AG09309 (cell line): ENCODE measurements around the gene ATP11C.
"Not testable (repeated sequence)": the region's sequence is repeated elsewhere in the genome, so short reads cannot be mapped to it uniquely, and the experiment has no call there.

ENCODE experiments used
- DNase-seq: peaks from one replicate; pipeline ENCODE4 v3.0.0-alpha.2; 2010; ENCODE audit warnings: low read depth
- H3K4me3 ChIP-seq: 2 replicates; pipeline ENCODE4 v1.5.1; 2011; ENCODE audit warnings: mild to moderate bottlenecking, low read depth, low read length, moderate library complexity; ENCODE audit not compliant: control insufficient read depth
- TF ChIP-seq, protein P1 (sequence below): IDR thresholded peaks from 2 replicates; pipeline ENCODE4 v1.5.1; 2011; ENCODE audit warnings: mild to moderate bottlenecking, low read depth, low read length, inconsistent platforms; ENCODE audit not compliant: insufficient read depth, control insufficient read depth; ENCODE audit errors: missing control alignments

The ATP11C gene

DNA sequence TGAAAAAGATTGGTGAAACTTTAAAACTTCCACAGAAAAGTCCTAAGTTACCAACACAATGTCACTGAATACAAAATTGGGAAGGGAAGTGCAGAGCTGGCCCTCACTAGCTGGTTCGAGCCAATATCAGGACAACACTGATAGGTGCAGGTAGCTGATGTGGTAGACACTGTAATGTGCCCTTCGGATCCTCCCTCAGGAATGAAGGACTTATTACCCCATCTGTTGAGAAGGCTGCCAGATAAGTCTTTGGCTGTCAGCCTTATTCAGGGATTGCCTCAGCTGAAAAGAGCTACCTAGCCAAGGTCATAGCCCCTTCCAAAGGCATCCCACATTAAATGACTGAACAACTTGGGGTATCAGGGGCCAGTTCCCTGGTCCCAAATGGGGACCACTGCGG is 230.2 kb downstream of the ATP11C start:
- DNase-seq, result no peak
- TF ChIP-seq, protein P1, sequence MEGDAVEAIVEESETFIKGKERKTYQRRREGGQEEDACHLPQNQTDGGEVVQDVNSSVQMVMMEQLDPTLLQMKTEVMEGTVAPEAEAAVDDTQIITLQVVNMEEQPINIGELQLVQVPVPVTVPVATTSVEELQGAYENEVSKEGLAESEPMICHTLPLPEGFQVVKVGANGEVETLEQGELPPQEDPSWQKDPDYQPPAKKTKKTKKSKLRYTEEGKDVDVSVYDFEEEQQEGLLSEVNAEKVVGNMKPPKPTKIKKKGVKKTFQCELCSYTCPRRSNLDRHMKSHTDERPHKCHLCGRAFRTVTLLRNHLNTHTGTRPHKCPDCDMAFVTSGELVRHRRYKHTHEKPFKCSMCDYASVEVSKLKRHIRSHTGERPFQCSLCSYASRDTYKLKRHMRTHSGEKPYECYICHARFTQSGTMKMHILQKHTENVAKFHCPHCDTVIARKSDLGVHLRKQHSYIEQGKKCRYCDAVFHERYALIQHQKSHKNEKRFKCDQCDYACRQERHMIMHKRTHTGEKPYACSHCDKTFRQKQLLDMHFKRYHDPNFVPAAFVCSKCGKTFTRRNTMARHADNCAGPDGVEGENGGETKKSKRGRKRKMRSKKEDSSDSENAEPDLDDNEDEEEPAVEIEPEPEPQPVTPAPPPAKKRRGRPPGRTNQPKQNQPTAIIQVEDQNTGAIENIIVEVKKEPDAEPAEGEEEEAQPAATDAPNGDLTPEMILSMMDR, result no peak
- no peak overlapping the region for H3K4me3 ChIP-seq

DNA sequence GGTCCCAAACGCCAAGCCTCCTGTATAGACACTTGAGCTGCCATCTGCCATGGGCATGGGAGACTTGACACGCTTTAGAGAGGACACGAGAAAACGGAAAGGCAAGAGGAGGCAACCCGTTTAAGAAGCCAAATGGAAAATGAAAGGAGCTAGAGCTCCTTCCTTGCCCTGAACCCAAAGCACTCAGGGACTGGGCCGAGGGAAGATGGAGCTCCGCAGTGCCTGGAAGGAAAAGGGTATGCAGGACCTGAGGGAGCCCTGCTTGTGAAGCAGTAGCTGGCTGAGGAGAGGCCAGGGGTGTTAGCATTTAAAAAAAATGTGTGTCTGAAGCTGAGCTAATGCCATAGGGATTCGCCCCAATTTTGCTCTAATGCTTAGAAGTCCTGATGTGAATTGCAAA is 239.9 kb downstream of the ATP11C start:
- H3K4me3 ChIP-seq, result no peak overlapping the region
- TF ChIP-seq, protein P1, result no peak
- DNase-seq, result no peak

DNA sequence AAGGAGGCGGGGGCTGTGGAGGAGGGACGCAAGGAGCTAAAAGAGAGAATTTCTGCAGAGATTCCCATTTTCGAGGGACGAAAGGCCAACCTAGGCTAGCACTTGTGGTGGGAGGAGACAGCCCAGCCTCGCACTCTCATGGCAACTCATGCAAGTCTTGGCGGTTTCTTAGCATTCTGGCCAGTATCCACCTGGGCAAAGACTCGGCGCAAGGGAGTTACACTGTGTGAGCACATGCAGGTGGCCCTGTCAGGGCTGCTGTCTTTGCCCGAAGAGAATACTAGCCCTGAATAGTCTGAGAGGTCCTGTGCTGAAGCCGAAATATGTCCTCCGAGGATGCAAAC is 240.4 kb downstream of the ATP11C start:
- peak overlapping the region; percentile 14 for H3K4me3 ChIP-seq
- no peak for DNase-seq
- TF ChIP-seq, protein P1, result no peak

DNA sequence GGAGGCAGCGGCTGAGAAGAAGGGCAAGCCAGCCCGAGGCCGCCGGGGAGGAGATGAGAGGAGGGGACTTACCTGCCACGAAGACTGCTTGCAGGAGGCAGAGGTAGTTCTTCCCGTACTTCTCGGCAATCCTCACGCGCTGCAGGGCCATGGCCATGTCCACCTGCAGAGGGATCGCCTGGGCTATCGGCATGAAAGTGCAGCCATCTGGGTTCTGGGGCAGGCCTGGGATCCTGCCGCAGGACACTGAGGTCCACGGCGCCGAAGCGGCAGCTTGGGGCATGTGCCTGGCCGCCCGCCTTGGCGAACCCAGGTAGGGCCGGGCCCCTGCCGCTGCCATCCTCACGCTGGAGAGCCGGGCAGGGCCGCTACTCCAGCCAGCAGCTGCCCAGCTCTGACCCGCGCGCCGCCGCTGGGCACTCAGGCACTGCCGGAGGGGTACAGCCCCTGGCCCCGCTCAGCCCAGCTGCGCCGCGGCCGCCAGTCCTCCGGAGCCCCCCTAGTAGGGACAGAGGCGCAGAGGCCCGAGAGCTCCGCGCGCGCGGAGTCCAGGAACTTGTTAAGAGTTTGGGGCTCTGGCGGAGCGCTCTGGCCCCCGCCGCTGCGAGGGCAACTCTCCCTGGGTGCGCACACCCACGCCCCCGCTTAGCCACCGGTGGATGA is 240.9 kb downstream of the ATP11C start:
- no peak for DNase-seq
- H3K4me3 ChIP-seq, result peak overlapping the region; percentile 14
- TF ChIP-seq, protein P1, result no peak

DNA sequence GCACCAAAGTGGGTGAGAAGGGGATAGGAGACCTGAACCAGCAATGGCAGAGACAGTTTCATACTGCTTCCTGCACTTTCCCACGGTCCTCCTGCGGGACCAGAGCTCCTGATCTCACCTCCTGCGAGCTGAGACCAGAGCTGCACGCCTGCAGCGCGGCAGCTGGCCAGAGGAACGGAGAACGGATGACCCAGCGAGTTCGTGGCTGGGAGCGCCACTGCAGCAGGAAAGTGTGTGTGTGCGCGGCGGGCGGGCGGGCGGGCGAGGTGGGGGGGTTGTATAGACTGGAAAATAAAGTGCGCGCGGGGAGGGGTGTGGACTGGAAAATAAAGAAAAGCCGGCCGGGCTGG is 241.4 kb downstream of the ATP11C start:
- peak overlapping the region; percentile 12; the same call in 1 of the 2 replicates for H3K4me3 ChIP-seq
- DNase-seq, result no peak
- TF ChIP-seq, protein P1, result no peak

DNA sequence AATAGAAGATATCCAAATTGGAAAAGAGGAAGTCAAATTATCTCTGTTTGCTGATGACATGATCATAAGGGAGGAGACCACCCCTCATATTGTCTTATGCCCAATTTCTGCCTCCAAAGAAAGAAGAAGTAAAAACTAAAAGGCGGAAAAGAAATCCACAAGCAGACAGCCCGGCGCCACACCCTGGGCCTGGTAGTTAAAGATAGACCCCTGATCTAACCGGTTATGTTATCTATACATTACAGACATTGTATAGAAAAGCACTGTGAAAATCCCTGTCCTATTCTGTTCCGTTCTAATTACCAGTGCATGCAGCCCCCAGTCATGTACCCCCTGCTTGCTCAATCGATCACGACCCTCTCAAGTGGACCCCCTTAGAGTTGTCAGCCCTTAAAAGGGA is 247.7 kb downstream of the ATP11C start:
- not testable (repeated sequence) for DNase-seq, H3K4me3 ChIP-seq

DNA sequence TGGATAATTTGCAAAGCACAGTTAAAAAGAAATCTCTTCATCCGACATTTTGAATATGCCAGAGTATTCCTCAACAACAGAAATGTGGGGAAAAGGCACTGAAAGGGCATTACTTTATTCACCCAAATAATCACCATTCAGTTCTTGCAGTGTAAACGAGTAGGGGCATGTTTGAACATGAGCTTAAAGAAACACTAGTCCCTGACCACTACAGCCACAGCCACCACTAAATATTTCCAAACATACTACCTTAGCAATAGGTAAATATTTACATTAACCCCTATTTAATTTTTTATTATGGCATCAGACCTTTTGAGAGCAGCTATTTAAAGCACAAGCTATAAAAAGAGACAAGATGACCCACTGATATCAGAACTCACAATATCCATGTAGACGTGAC is 252.5 kb downstream of the ATP11C start:
- no peak for DNase-seq
- no peak overlapping the region for H3K4me3 ChIP-seq
- TF ChIP-seq, protein P1, result no peak
